PC-3 (cell line): ENCODE measurements around the gene ABL2. TPM values are rescaled to one million over a fixed set of nuclear protein-coding genes. Genes with fewer than 3 reads are reported as not detected.

Experiments used
- ATAC-seq: fragments of 200-7000 bp; cut with Tn5 transposase; 2 replicates; pipeline ENCODE4 v1.9.1; 2020; ENCODE audit warnings: mild to moderate bottlenecking, moderate library complexity
- BruUV-seq: library from RNA; stranded (reverse); fragments of 400-500 nt; replicated peaks from 2 replicates; lab custom pipeline; 2021; lab: Mats Ljungman, UMichigan
- CTCF ChIA-PET: fragments of 300-600 bp; sonication (Branson Sonifier 250); formaldehyde crosslinking; loops from one replicate; lab custom pipeline; 2022; ENCODE audit warnings: antibody characterized with exemption; lab: Charles Lee
- POLR2A ChIA-PET: fragments of 300-600 bp; sonication (Branson Sonifier 250); formaldehyde crosslinking; loops from one replicate; lab custom pipeline; 2022; ENCODE audit warnings: antibody characterized with exemption; ENCODE audit not compliant: unreplicated experiment; lab: Charles Lee
- DNase-seq: peaks from one replicate; pipeline ENCODE4 v3.0.0-alpha.2; 2015
- H2AFZ ChIP-seq: fragments of 300-600 bp; sonication (generic); 2 replicates; pipeline ENCODE4 v1.6.0; 2016; ENCODE audit warnings: antibody characterized with exemption, low read length
- H3F3A ChIP-seq: fragments of 300-600 bp; sonication (generic); one replicate; pipeline ENCODE4 v1.6.0; 2017; ENCODE audit warnings: antibody characterized with exemption, low read length, control low read depth, mild to moderate bottlenecking; ENCODE audit not compliant: unreplicated experiment
- H3K27ac ChIP-seq: fragments of 300-600 bp; sonication (generic); 2 replicates; pipeline ENCODE4 v1.5.1; 2016; ENCODE audit warnings: mild to moderate bottlenecking, low read length
- H3K27me3 ChIP-seq: fragments of 300-600 bp; sonication (generic); 2 replicates; pipeline ENCODE4 v1.6.1; 2016; ENCODE audit warnings: low read length, mixed read lengths
- H3K36me3 ChIP-seq: fragments of 300-600 bp; sonication (generic); 2 replicates; pipeline ENCODE4 v1.6.1; 2016; ENCODE audit warnings: low read depth, mixed run types, low read length, mixed read lengths
- H3K4me1 ChIP-seq: fragments of 300-600 bp; sonication (generic); 2 replicates; pipeline ENCODE4 v1.5.1; 2016; ENCODE audit warnings: low read length; ENCODE audit not compliant: insufficient read depth
- H3K4me2 ChIP-seq: fragments of 300-600 bp; sonication (generic); 2 replicates; pipeline ENCODE4 v1.6.0; 2016; ENCODE audit warnings: low read length
- H3K4me3 ChIP-seq: fragments of 300-600 bp; sonication (generic); 2 replicates; pipeline ENCODE4 v1.5.1; 2016; ENCODE audit warnings: mild to moderate bottlenecking, low read length, mixed read lengths
- H3K79me2 ChIP-seq: fragments of 300-600 bp; sonication (generic); 2 replicates; pipeline ENCODE4 v1.6.1; 2017; ENCODE audit warnings: low read length, mixed read lengths
- H3K9ac ChIP-seq: fragments of 300-600 bp; sonication (generic); 2 replicates; pipeline ENCODE4 v1.6.0; 2016; ENCODE audit warnings: mild to moderate bottlenecking, low read length
- H3K9me2 ChIP-seq: fragments of 300-600 bp; sonication (generic); replicated peaks from 2 replicates; pipeline ENCODE4 v1.6.1; 2016; ENCODE audit warnings: mixed run types, low read length, mixed read lengths
- H3K9me3 ChIP-seq: fragments of 300-600 bp; sonication (generic); 2 replicates; pipeline ENCODE4 v1.6.1; 2016; ENCODE audit warnings: low read length, mixed read lengths
- H4K20me1 ChIP-seq: fragments of 300-600 bp; sonication (generic); 2 replicates; pipeline ENCODE4 v1.6.1; 2016; ENCODE audit warnings: low read length, mixed read lengths
- EZH2 ChIP-seq: fragments of 300-600 bp; sonication (generic); IDR thresholded peaks from one replicate; pipeline ENCODE4 v1.6.1; 2017; ENCODE audit warnings: antibody characterized with exemption, mild to moderate bottlenecking, low read length; ENCODE audit not compliant: unreplicated experiment
- EZH2phosphoT487 ChIP-seq: fragments of 300-600 bp; sonication (generic); IDR thresholded peaks from 2 replicates; pipeline ENCODE4 v1.6.1; 2018; ENCODE audit warnings: mild to moderate bottlenecking, antibody characterized with exemption, low read length, borderline replicate concordance
- intact Hi-C: fragments of 100-400 bp; cut with micrococcal nuclease; formaldehyde crosslinking; loops from 2 replicates; pipeline ENCODE4 v1.9.0; 2023
- total RNA-seq: library from RNA; depleted of rRNA; stranded (reverse); fragments of >200 nt; gene quantifications from 2 replicates; pipeline ENCODE4 v1.2.3, GENCODE V29; 2014
- TF ChIP-seq, protein P1 (sequence below): fragments of 300-600 bp; sonication (generic); conservative IDR thresholded peaks from 2 replicates; pipeline ENCODE4 v1.5.1; 2017; ENCODE audit warnings: antibody characterized with exemption, low read depth, mild to moderate bottlenecking, low read length

ABL2 gene
- total RNA-seq, 1 experiment from 2014 or later = 15.9 TPM

DNA sequence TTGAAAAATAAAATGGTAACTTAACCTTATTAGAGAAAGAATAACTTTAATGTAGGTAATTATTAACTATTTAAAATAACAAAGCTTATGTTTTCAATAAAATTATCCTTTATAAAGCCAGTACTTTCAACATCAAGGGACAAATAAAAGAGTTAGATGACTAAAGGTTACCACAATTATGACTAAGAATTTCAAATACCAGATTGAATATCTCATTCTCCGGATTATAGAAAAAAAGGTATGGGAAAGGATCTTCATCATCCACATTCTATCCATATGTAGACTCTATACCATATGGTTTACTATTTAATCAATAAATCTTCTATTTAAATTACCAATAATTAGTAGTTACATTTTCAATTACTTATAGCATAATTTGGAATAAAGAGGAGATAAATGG lies 84.9 kb downstream of the ABL2 start:
- H3K9me2 ChIP-seq = no peaks in the 10 kb centered on the region
- DNase-seq (peak; percentile 69), ATAC-seq (peak; percentile 9)
- CTCF ChIA-PET = interaction anchor here (0.7 kb wide), 1 partner anchor 10 kb away, joined by 4 read pairs; no protein-coding TSS in a partner anchor
- no TSS peak for BruUV-seq
- intact Hi-C loops = loop anchor here (5.0 kb wide), 2 partner anchors 88 to 107 kb away; no protein-coding TSS in a partner anchor
- H3K9ac ChIP-seq = peak overlapping the region; percentile 92
- peaks cover 27% of the 10 kb centered on the region for H3K4me1 ChIP-seq
- peak overlapping the region; percentile 97 for H3K27ac ChIP-seq
- TF ChIP-seq EZH2phosphoT487 = no peak
- TF ChIP-seq, protein P1, sequence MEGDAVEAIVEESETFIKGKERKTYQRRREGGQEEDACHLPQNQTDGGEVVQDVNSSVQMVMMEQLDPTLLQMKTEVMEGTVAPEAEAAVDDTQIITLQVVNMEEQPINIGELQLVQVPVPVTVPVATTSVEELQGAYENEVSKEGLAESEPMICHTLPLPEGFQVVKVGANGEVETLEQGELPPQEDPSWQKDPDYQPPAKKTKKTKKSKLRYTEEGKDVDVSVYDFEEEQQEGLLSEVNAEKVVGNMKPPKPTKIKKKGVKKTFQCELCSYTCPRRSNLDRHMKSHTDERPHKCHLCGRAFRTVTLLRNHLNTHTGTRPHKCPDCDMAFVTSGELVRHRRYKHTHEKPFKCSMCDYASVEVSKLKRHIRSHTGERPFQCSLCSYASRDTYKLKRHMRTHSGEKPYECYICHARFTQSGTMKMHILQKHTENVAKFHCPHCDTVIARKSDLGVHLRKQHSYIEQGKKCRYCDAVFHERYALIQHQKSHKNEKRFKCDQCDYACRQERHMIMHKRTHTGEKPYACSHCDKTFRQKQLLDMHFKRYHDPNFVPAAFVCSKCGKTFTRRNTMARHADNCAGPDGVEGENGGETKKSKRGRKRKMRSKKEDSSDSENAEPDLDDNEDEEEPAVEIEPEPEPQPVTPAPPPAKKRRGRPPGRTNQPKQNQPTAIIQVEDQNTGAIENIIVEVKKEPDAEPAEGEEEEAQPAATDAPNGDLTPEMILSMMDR = no peak
- TF ChIP-seq EZH2 = no peak
- POLR2A ChIA-PET = interaction anchor here (0.6 kb wide), 1 partner anchor 825 kb away, joined by 5 read pairs; no protein-coding TSS in a partner anchor
- H3K79me2 ChIP-seq = peaks cover 51% of the 10 kb centered on the region
- H3K9me3 ChIP-seq = no peaks in the 10 kb centered on the region
- H3K4me3 ChIP-seq = no peak overlapping the region
- H3F3A ChIP-seq = peaks cover 8% of the 10 kb centered on the region
- H2AFZ ChIP-seq = no peak overlapping the region
- no peaks in the 10 kb centered on the region; the same call in 1 of the 2 replicates for H3K36me3 ChIP-seq
- peaks cover 7% of the 10 kb centered on the region; the same call in 1 of the 2 replicates for H4K20me1 ChIP-seq
- no peaks in the 10 kb centered on the region for H3K27me3 ChIP-seq
- 0 out of 2 replicates have a peak overlapping the region, but pooled peaks have one; percentile 22 for H3K4me2 ChIP-seq

DNA sequence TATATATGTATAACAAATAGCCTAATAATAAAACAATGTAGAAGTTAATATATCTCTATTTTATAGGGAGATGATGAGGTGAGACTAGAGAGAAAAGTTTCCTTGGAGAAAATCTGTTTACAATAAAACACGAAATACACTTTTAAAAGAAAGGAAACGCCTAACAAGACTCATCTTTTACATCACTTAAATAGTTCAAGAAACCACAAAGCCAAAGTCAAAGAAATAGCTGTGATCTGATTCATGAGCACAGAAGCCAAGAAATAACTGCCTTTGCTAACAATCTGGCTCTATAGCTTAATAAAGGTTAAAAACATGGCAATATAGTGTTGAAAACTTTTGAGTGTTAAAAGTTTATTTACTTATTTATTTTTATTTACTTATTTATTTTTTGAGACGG lies 86.2 kb downstream of the ABL2 start:
- peak; percentile 66 for ATAC-seq
- peaks cover 27% of the 10 kb centered on the region for H3K4me1 ChIP-seq
- H3K27me3 ChIP-seq = no peaks in the 10 kb centered on the region
- peak overlapping the region; percentile 92 for H3K9ac ChIP-seq
- H3F3A ChIP-seq = peaks cover 8% of the 10 kb centered on the region
- no peak overlapping the region for H2AFZ ChIP-seq
- CTCF ChIA-PET = no interaction called here
- no peak overlapping the region; the same call in 1 of the 2 replicates for H3K4me3 ChIP-seq
- no peaks in the 10 kb centered on the region for H3K36me3 ChIP-seq
- POLR2A ChIA-PET = interaction anchor here (0.5 to 0.7 kb wide), 2 partner anchors 150 to 249 kb away, joined by 3 to 4 read pairs; partner anchors contain the start of gene SOAT1
- TSS peak; percentile 68 for BruUV-seq
- no peaks in the 10 kb centered on the region for H3K9me3 ChIP-seq
- H3K4me2 ChIP-seq = peak overlapping the region; percentile 96
- no peak for TF ChIP-seq EZH2
- TF ChIP-seq, protein P1 = no peak
- no peak for TF ChIP-seq EZH2phosphoT487
- intact Hi-C loops = loop anchor here (1.0 to 5.0 kb wide), 4 partner anchors 18 to 149 kb away; no protein-coding TSS in a partner anchor
- DNase-seq = peak; percentile 90
- peaks cover 65% of the 10 kb centered on the region for H3K79me2 ChIP-seq
- H3K9me2 ChIP-seq = no peaks in the 10 kb centered on the region
- peaks cover 7% of the 10 kb centered on the region; the same call in 1 of the 2 replicates for H4K20me1 ChIP-seq
- peak overlapping the region; percentile 97 for H3K27ac ChIP-seq

DNA sequence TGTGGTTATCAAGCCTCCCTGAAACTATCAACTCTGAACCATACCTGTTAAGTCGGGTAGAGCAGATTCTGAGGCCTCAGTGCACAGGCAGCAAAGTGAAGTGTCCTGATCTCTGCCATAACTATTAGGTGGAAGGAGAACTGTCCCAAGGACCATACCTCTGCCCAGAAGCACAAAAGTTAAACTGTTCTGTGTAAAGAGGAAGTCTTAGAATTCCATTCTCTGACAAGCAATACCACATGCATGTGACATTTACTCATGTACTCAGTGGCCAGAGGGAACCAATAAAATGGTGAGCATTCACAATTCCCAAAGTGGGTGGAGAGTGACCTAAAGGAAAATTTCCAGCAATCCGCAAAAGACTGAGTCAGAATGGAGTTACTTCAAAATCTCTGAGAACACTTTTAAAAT lies 86.6 kb downstream of the ABL2 start:
- POLR2A ChIA-PET = no interaction called here

More for the DNA sequence above, 86.6 kb downstream of the ABL2 start:
- Histone ChIP-seq H3K36me3 (no peaks in the 10 kb centered on the region), H3K4me3 (peak overlapping the region; percentile 79), H3K4me1 (peaks cover 28% of the 10 kb centered on the region), H3K9me3 (no peaks in the 10 kb centered on the region), H3K79me2 (peaks cover 69% of the 10 kb centered on the region), H4K20me1 (peaks cover 7% of the 10 kb centered on the region; the same call in 1 of the 2 replicates), H3K4me2 (peak overlapping the region; percentile 96), H3K9ac (peak overlapping the region; percentile 92), H3K27me3 (no peaks in the 10 kb centered on the region), H3K9me2 (no peaks in the 10 kb centered on the region), H3K27ac (peak overlapping the region; percentile 97), H3F3A (peaks cover 8% of the 10 kb centered on the region), H2AFZ (no peak overlapping the region)
- peak; percentile 92 for DNase-seq
- ATAC-seq = peak; percentile 84
- CTCF ChIA-PET = no interaction called here
- no TSS peak for BruUV-seq
- no peak for TF ChIP-seq EZH2
- no peak for TF ChIP-seq EZH2phosphoT487
- TF ChIP-seq, protein P1 = no peak
- intact Hi-C loops = loop anchor here (1.0 to 5.0 kb wide), 4 partner anchors 18 to 149 kb away; no protein-coding TSS in a partner anchor
